ENCODE measurements around the gene URB1. TPM values are rescaled to one million over a fixed set of nuclear protein-coding genes. Genes with fewer than 3 reads are reported as not detected.

URB1 gene
- total RNA-seq, 6 donors from 2014 or later = 9.3 to 23.0 (median 14.1) TPM

- Histone ChIP-seq H3K27me3 (no peaks in the 10 kb centered on the region), H3K36me3 (peaks cover 18 to 59% (median 26%) of the 10 kb centered on the region in 4 donors), H3K9me3 (no peaks in the 10 kb centered on the region), H3K4me1 (peaks cover 0 to 10% (median 2%) of the 10 kb centered on the region in 4 donors), H3K4me3 (no peak overlapping the region), H3K27ac (no peak overlapping the region)
- no peak for ATAC-seq (ENCODE audit: low FRiP score in 2 of 2)
- 87 to 96% methylated on average over 6 of the region's 6 CpGs for WGBS, 2 donors
- no peak for TF ChIP-seq POLR2A (IDR thresholded peaks at IDR 0.05)
- TF ChIP-seq CTCF (IDR thresholded peaks at IDR 0.05) = no peak
- TF ChIP-seq EP300 (IDR thresholded peaks at IDR 0.05) = no peak
- TF ChIP-seq POLR2AphosphoS5 (IDR thresholded peaks at IDR 0.05) = no peak
- no peak for DNase-seq
These were observed 9.0 kb downstream of the URB1 start for GRCh38 chr21:32383812-32384211.

- H3K4me3 ChIP-seq = no peak overlapping the region
- WGBS, 2 donors = 84 to 89% methylated on average over 10 of the region's 10 CpGs
- peaks cover 18 to 71% (median 26%) of the 10 kb centered on the region in 4 donors for H3K36me3 ChIP-seq
- H3K4me1 ChIP-seq = peaks cover 0 to 10% (median 0%) of the 10 kb centered on the region in 4 donors
- ATAC-seq (ENCODE audit: low FRiP score in 2 of 2) (no peak), DNase-seq (no peak)
- no peak overlapping the region for H3K27ac ChIP-seq
- TF ChIP-seq POLR2A (IDR thresholded peaks at IDR 0.05) (no peak), CTCF (IDR thresholded peaks at IDR 0.05) (no peak), POLR2AphosphoS5 (IDR thresholded peaks at IDR 0.05) (no peak), EP300 (IDR thresholded peaks at IDR 0.05) (no peak)
- H3K27me3 ChIP-seq = no peaks in the 10 kb centered on the region
- H3K9me3 ChIP-seq = no peaks in the 10 kb centered on the region
These were observed 10.6 kb downstream of the URB1 start for GRCh38 chr21:32382108-32382644.

GRCh38 chr21:32381571-32381970 lies 11.2 kb downstream of the URB1 start:
- H3K4me3 ChIP-seq = no peak overlapping the region
- H3K27ac ChIP-seq = no peak overlapping the region
- peaks cover 18 to 71% (median 26%) of the 10 kb centered on the region in 4 donors for H3K36me3 ChIP-seq
- no peak for DNase-seq
- H3K27me3 ChIP-seq = no peaks in the 10 kb centered on the region
- ATAC-seq (ENCODE audit: low FRiP score in 2 of 2) = no peak
- no peak for TF ChIP-seq POLR2A (IDR thresholded peaks at IDR 0.05)
- TF ChIP-seq EP300 (IDR thresholded peaks at IDR 0.05) = no peak
- no peak for TF ChIP-seq CTCF (IDR thresholded peaks at IDR 0.05)
- TF ChIP-seq POLR2AphosphoS5 (IDR thresholded peaks at IDR 0.05) = no peak
- H3K9me3 ChIP-seq = no peaks in the 10 kb centered on the region
- peaks cover 0 to 4% (median 0%) of the 10 kb centered on the region in 4 donors for H3K4me1 ChIP-seq
- 79 to 91% methylated on average over 6 of the region's 6 CpGs for WGBS, 2 donors

- Histone ChIP-seq H3K4me3 (no peak overlapping the region), H3K27ac (no peak overlapping the region), H3K4me1 (no peaks in the 10 kb centered on the region), H3K27me3 (no peaks in the 10 kb centered on the region), H3K36me3 (peaks cover 18 to 71% (median 26%) of the 10 kb centered on the region in 4 donors), H3K9me3 (no peaks in the 10 kb centered on the region)
- WGBS, 2 donors = 77 to 81% methylated on average over 4 of the region's 4 CpGs
- TF ChIP-seq POLR2AphosphoS5 (IDR thresholded peaks at IDR 0.05) (no peak), CTCF (IDR thresholded peaks at IDR 0.05) (no peak), EP300 (IDR thresholded peaks at IDR 0.05) (no peak), POLR2A (IDR thresholded peaks at IDR 0.05) (no peak)
- ATAC-seq (ENCODE audit: low FRiP score in 2 of 2) (no peak), DNase-seq (no peak)
These were observed 11.9 kb downstream of the URB1 start for GRCh38 chr21:32380940-32381339.

GRCh38 chr21:32378956-32379355 lies 13.9 kb downstream of the URB1 start:
- H3K27me3 ChIP-seq = no peaks in the 10 kb centered on the region
- peaks cover 17 to 69% (median 24%) of the 10 kb centered on the region in 4 donors for H3K36me3 ChIP-seq
- TF ChIP-seq CTCF (IDR thresholded peaks at IDR 0.05) = no peak
- TF ChIP-seq POLR2AphosphoS5 (IDR thresholded peaks at IDR 0.05) = no peak
- no peak for TF ChIP-seq EP300 (IDR thresholded peaks at IDR 0.05)
- TF ChIP-seq POLR2A (IDR thresholded peaks at IDR 0.05) = no peak
- no peak overlapping the region for H3K27ac ChIP-seq
- no peaks in the 10 kb centered on the region for H3K4me1 ChIP-seq
- ATAC-seq (ENCODE audit: low FRiP score in 2 of 2) (peak in 1 of 2 donors; percentile 42), DNase-seq (no peak)
- no peaks in the 10 kb centered on the region for H3K9me3 ChIP-seq
- no peak overlapping the region for H3K4me3 ChIP-seq
- WGBS, 2 donors = 85 to 89% methylated on average over 2 to 5 of the region's 5 CpGs
